Measurements from ENCODE around the gene SLC10A7. TPM values are rescaled to one million over a fixed set of nuclear protein-coding genes. Genes with fewer than 3 reads are reported as not detected.

Gene SLC10A7
- total and polyA plus RNA-seq, 2 experiments from 2014 or later = 0.81 to 4.3 TPM

DNA sequence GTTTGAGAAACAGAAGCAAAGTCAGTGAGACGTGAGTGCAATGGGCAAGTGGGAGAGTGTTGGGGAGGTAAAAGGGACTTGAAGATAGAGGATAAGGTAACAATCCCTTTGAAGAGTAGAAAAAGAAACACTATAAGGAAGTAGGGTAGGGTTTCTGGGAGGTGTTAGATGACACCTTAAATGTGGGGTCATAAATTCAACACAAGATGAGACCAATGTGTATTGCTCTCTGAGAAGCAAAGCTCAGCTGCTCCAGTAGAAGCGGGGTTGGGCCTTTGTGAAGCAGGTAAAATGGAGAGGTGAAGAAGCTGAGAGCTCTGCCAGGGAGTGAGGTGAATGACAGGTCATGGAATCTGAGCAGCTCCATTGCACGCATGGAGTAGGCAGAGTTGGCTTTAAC is 222.1 kb downstream of the SLC10A7 start:
- Mint-ChIP-seq H3K27me3 (ENCODE audit: insufficient read depth, low read depth, poor library complexity) (no peaks in the 10 kb centered on the region), H3K4me1 (no peaks in the 10 kb centered on the region), H3K4me3 (no peak overlapping the region), H3K36me3 (ENCODE audit: low read depth) (no peaks in the 10 kb centered on the region), H3K27ac (no peak overlapping the region), H3K9me3 (no peaks in the 10 kb centered on the region)
- TF ChIP-seq JUNB (IDR thresholded peaks at IDR 0.05; ENCODE audit: unreplicated experiment) (no peak), REST (IDR thresholded peaks at IDR 0.05; ENCODE audit: unreplicated experiment) (no peak), NANOG (IDR thresholded peaks at IDR 0.05; ENCODE audit: borderline replicate concordance) (no peak), STAT1 (IDR thresholded peaks at IDR 0.05; ENCODE audit: unreplicated experiment) (no peak), CREB1 (CRISPR knock-in tag; IDR thresholded peaks at IDR 0.05; ENCODE audit: low read depth) (no peak), POLR2AphosphoS5 (IDR thresholded peaks at IDR 0.05; ENCODE audit: low read depth) (no peak), ZNF331 (CRISPR knock-in tag; IDR thresholded peaks at IDR 0.05; ENCODE audit: low read depth) (no peak), EZH2 (IDR thresholded peaks at IDR 0.05; ENCODE audit: low read depth, unreplicated experiment) (no peak), EZH2phosphoT487 (IDR thresholded peaks at IDR 0.05; ENCODE audit: unreplicated experiment) (no peak), ZNF462 (CRISPR knock-in tag; IDR thresholded peaks at IDR 0.05) (no peak), ZNF114 (CRISPR knock-in tag; IDR thresholded peaks at IDR 0.05) (no peak)
- TF ChIP-seq, protein P1, sequence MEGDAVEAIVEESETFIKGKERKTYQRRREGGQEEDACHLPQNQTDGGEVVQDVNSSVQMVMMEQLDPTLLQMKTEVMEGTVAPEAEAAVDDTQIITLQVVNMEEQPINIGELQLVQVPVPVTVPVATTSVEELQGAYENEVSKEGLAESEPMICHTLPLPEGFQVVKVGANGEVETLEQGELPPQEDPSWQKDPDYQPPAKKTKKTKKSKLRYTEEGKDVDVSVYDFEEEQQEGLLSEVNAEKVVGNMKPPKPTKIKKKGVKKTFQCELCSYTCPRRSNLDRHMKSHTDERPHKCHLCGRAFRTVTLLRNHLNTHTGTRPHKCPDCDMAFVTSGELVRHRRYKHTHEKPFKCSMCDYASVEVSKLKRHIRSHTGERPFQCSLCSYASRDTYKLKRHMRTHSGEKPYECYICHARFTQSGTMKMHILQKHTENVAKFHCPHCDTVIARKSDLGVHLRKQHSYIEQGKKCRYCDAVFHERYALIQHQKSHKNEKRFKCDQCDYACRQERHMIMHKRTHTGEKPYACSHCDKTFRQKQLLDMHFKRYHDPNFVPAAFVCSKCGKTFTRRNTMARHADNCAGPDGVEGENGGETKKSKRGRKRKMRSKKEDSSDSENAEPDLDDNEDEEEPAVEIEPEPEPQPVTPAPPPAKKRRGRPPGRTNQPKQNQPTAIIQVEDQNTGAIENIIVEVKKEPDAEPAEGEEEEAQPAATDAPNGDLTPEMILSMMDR (conservative IDR thresholded peaks at IDR 0.05; ENCODE audit: low read depth in 2 of 2) = no peak
- TF ChIP-seq, protein P2, sequence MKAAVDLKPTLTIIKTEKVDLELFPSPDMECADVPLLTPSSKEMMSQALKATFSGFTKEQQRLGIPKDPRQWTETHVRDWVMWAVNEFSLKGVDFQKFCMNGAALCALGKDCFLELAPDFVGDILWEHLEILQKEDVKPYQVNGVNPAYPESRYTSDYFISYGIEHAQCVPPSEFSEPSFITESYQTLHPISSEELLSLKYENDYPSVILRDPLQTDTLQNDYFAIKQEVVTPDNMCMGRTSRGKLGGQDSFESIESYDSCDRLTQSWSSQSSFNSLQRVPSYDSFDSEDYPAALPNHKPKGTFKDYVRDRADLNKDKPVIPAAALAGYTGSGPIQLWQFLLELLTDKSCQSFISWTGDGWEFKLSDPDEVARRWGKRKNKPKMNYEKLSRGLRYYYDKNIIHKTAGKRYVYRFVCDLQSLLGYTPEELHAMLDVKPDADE (IDR thresholded peaks at IDR 0.05) = no peak
- Histone ChIP-seq H4K20me1 (replicated peaks; ENCODE audit: insufficient read depth) (no peaks in the 10 kb centered on the region), H3K36me3 (ENCODE audit: insufficient read depth) (no peaks in the 10 kb centered on the region), H3K4me3 (no peak overlapping the region), H2AFZ (no peak overlapping the region), H3K4me1 (ENCODE audit: insufficient read depth) (no peaks in the 10 kb centered on the region), H3K27me3 (ENCODE audit: insufficient read depth) (no peaks in the 10 kb centered on the region), H3K27ac (ENCODE audit: low read depth) (no peak overlapping the region), H3K4me2 (no peak overlapping the region), H3K9me2 (ENCODE audit: insufficient read depth) (no peaks in the 10 kb centered on the region), H3K79me2 (replicated peaks; ENCODE audit: insufficient read depth) (no peaks in the 10 kb centered on the region), H3F3A (replicated peaks; ENCODE audit: low read depth) (no peaks in the 10 kb centered on the region)
- no peak for ATAC-seq
- no peak for DNase-seq (ENCODE audit: low spot score)

Measured in GM23338 (cell line).